ENCODE data around the gene UBA1. TPM values are rescaled to one million over a fixed set of nuclear protein-coding genes. Genes with fewer than 3 reads are reported as not detected.
A peak's percentile ranks its signal among the peaks of the same experiment; 100 is the strongest.

Gene UBA1
- total and polyA plus RNA-seq, 12 donors: 160 to 356 (median 222) TPM

GRCh38 chrX:47179928-47180255, 13.7 kb upstream of the UBA1 start:
- no peak for TF ChIP-seq POLR2A (IDR thresholded peaks at IDR 0.05)
- no peak for TF ChIP-seq CTCF (IDR thresholded peaks at IDR 0.05)
- peak in 1 of 7 donors; percentile 21 for DNase-seq
- 73 to 90% (median 86%) methylated on average over 3 to 18 of the region's 18 CpGs for WGBS, 4 donors
- Histone ChIP-seq H3K27ac (peak overlapping the region in 4 of 5 donors; percentile 48 to 85 (median 69)), H3K36me3 (replicated peaks in 1 of 2) (peaks cover 0 to 72% of the 10 kb centered on the region in 2 donors), H3K4me1 (replicated peaks in 1 of 2) (no peaks in the 10 kb centered on the region), H3K9me3 (replicated peaks in 1 of 3) (no peaks in the 10 kb centered on the region), H3K27me3 (peaks cover 3% of the 10 kb centered on the region), H3K4me3 (no peak overlapping the region)
- intact Hi-C loops (cut with DNase I): loop anchor here in 1 of 2 donors (10.0 kb wide), 1 partner anchor 55 kb away; no protein-coding TSS in a partner anchor

- peaks cover 0 to 74% of the 10 kb centered on the region in 2 donors for H3K36me3 ChIP-seq (replicated peaks in 1 of 2)
- WGBS, 4 donors: 86 to 94% (median 90%) methylated on average over 4 to 8 of the region's 8 CpGs
- DNase-seq: no peak
Measured at GRCh38 chrX:47180346-47180745, 13.3 kb upstream of the UBA1 start.

GRCh38 chrX:47181301-47181700, 12.3 kb upstream of the UBA1 start:
- Histone ChIP-seq H3K9me3 (replicated peaks in 1 of 3) (no peaks in the 10 kb centered on the region), H3K4me1 (replicated peaks in 1 of 2) (no peaks in the 10 kb centered on the region), H3K27me3 (peaks cover 3% of the 10 kb centered on the region), H3K27ac (no peak overlapping the region), H3K36me3 (replicated peaks in 1 of 2) (peaks cover 0 to 76% of the 10 kb centered on the region in 2 donors), H3K4me3 (no peak overlapping the region)
- TF ChIP-seq POLR2A (IDR thresholded peaks at IDR 0.05) (no peak), CTCF (IDR thresholded peaks at IDR 0.05) (no peak)
- 86 to 100% (median 93%) methylated on average over 1 to 10 of the region's 10 CpGs for WGBS, 4 donors
- intact Hi-C loops (cut with DNase I): loop anchor here in 1 of 2 donors (10.0 kb wide), 1 partner anchor 56 kb away; no protein-coding TSS in a partner anchor
- no peak for DNase-seq

More at GRCh38 chrX:47180346-47180745, 13.3 kb upstream of the UBA1 start:
- peaks cover 3% of the 10 kb centered on the region for H3K27me3 ChIP-seq
- intact Hi-C loops (cut with DNase I): loop anchor here in 1 of 2 donors (10.0 kb wide), 1 partner anchor 56 kb away; no protein-coding TSS in a partner anchor
- no peaks in the 10 kb centered on the region for H3K9me3 ChIP-seq (replicated peaks in 1 of 3)
- H3K4me1 ChIP-seq (replicated peaks in 1 of 2): no peaks in the 10 kb centered on the region
- H3K27ac ChIP-seq: peak overlapping the region in 1 of 5 donors; percentile 85
- no peak for TF ChIP-seq POLR2A (IDR thresholded peaks at IDR 0.05)
- no peak for TF ChIP-seq CTCF (IDR thresholded peaks at IDR 0.05)
- H3K4me3 ChIP-seq: no peak overlapping the region

- H3K4me1 ChIP-seq (replicated peaks in 1 of 2): no peaks in the 10 kb centered on the region
- peaks cover 0 to 68% of the 10 kb centered on the region in 2 donors for H3K36me3 ChIP-seq (replicated peaks in 1 of 2)
- no peak overlapping the region for H3K4me3 ChIP-seq
- H3K27me3 ChIP-seq: peaks cover 3% of the 10 kb centered on the region
- intact Hi-C loops (cut with DNase I): loop anchor here in 1 of 2 donors (10.0 kb wide), 1 partner anchor 57 kb away; no protein-coding TSS in a partner anchor
- DNase-seq: peak in 1 of 7 donors; percentile 39
- WGBS, 4 donors: 82 to 88% (median 84%) methylated on average over 6 to 9 of the region's 9 CpGs
- no peak overlapping the region for H3K27ac ChIP-seq
- H3K9me3 ChIP-seq (replicated peaks in 1 of 3): no peaks in the 10 kb centered on the region
- TF ChIP-seq POLR2A (IDR thresholded peaks at IDR 0.05) (no peak), CTCF (IDR thresholded peaks at IDR 0.05) (no peak)
Measured at GRCh38 chrX:47182106-47182700, 11.4 kb upstream of the UBA1 start.

Measured in adrenal gland (tissue), 12 donors.